CD4-positive, alpha-beta T cell (primary cell): Measurements from ENCODE around the gene C1QL2. TPM values are rescaled to one million over a fixed set of nuclear protein-coding genes. Genes with fewer than 3 reads are reported as not detected.

Source experiments
- ATAC-seq: fragments of 200-7000 bp; cut with Tn5 transposase; one replicate; pipeline ENCODE4 v1.10.0; 2022; ENCODE audit warnings: mild to moderate bottlenecking; ENCODE audit not compliant: poor library complexity
- CTCF ChIA-PET: fragments of 350-600 bp; sonication (Branson Sonifier 250); formaldehyde crosslinking; loops from one replicate; lab custom pipeline; 2021; ENCODE audit warnings: antibody characterized with exemption, inconsistent platforms; lab: Charles Lee
- POLR2A ChIA-PET: fragments of 350-600 bp; sonication (Branson Sonifier 250); formaldehyde crosslinking; loops from one replicate; lab custom pipeline; 2021; ENCODE audit warnings: antibody characterized with exemption, inconsistent platforms; lab: Charles Lee
- DNase-seq, 14 experiments: peaks; one replicate each; pipeline ENCODE4 v3.0.0-alpha.2; 2013 to 2020; ENCODE audit warnings: mixed read lengths in 2 of 14
- H3K27ac ChIP-seq, 2 donors: one replicate each; pipeline versions ENCODE4 v1.5.1 to v1.7.0; 2013; ENCODE audit warnings: low read length in 2 of 2, low read depth in 1 of 2, mild to moderate bottlenecking in 1 of 2
- H3K27me3 ChIP-seq, 2 experiments: 1 replicate in 1 of 2; 2 replicates in 1 of 2; pipeline versions ENCODE4 v1.6.1 to v1.7.0; 2013; ENCODE audit warnings: low read length in 2 of 2, control low read depth in 1 of 2, mild to moderate bottlenecking in 1 of 2, moderate library complexity in 1 of 2; ENCODE audit not compliant: insufficient read depth in 2 of 2, control insufficient read depth in 1 of 2
- H3K36me3 ChIP-seq: one replicate; pipeline ENCODE4 v1.6.1; 2013; ENCODE audit warnings: low read length, control low read depth; ENCODE audit not compliant: insufficient read depth
- H3K4me1 ChIP-seq: one replicate; pipeline ENCODE4 v1.6.1; 2013; ENCODE audit warnings: low read length, control low read depth; ENCODE audit not compliant: insufficient read depth
- H3K4me3 ChIP-seq: one replicate; pipeline ENCODE4 v1.5.1; 2013; ENCODE audit warnings: mild to moderate bottlenecking, low read length, moderate library complexity
- H3K9me3 ChIP-seq, 2 experiments: 1 replicate in 1 of 2; 2 replicates in 1 of 2; pipeline versions ENCODE4 v1.6.1 to v1.7.0; 2013; ENCODE audit warnings: low read length in 2 of 2, mild to moderate bottlenecking in 2 of 2, control low read depth in 1 of 2, moderate library complexity in 1 of 2; ENCODE audit not compliant: control insufficient read depth in 1 of 2, insufficient read depth in 1 of 2
- H3K27ac Mint-ChIP-seq: one replicate; pipeline ENCODE4 v1.8.0; 2020; ENCODE audit warnings: mixed read lengths
- H3K27me3 Mint-ChIP-seq: one replicate; pipeline ENCODE4 v1.8.0; 2021; ENCODE audit warnings: mixed read lengths
- H3K36me3 Mint-ChIP-seq: one replicate; pipeline ENCODE4 v1.8.0; 2021; ENCODE audit warnings: low read depth, mixed read lengths
- H3K4me1 Mint-ChIP-seq: one replicate; pipeline ENCODE4 v1.8.0; 2021; ENCODE audit warnings: low read depth, mixed read lengths
- H3K4me3 Mint-ChIP-seq: one replicate; pipeline ENCODE4 v1.8.0; 2020; ENCODE audit warnings: mild to moderate bottlenecking, mixed read lengths
- H3K9me3 Mint-ChIP-seq: one replicate; pipeline ENCODE4 v1.8.0; 2020; ENCODE audit warnings: mixed read lengths
- CTCF ChIP-seq: fragments of 200-600 bp; IDR thresholded peaks from one replicate; pipeline ENCODE4 v1.8.0; 2022; ENCODE audit warnings: antibody characterized with exemption, mild to moderate bottlenecking
- intact Hi-C, 2 experiments: fragments of 100-400 bp; cut with DNase I in 1 of 2; cut with micrococcal nuclease in 1 of 2; formaldehyde crosslinking; loops; one replicate each; pipeline versions ENCODE4 v1.15.1 to v1.9.0; 2023 to 2025; cut with DNase I, micrococcal nuclease
- total RNA-seq, 174 experiments: library from RNA in 2 of 174; stranded (reverse) in 2 of 174; gene quantifications; one replicate each; pipeline ENCODE4 v1.2.3 and lab custom pipeline; 2021 to 2026

Gene C1QL2
- total RNA-seq, 2 experiments from 2014 or later: not detected

- Mint-ChIP-seq H3K4me3 (no peak overlapping the region), H3K36me3 (no peaks in the 10 kb centered on the region), H3K9me3 (no peaks in the 10 kb centered on the region), H3K27ac (no peak overlapping the region), H3K27me3 (peaks cover 58% of the 10 kb centered on the region), H3K4me1 (no peaks in the 10 kb centered on the region)
- ChIA-PET POLR2A (no interaction called here), CTCF (no interaction called here)
- Histone ChIP-seq H3K27ac (no peak overlapping the region), H3K4me1 (no peaks in the 10 kb centered on the region), H3K9me3 (peaks cover 0 to 18% of the 10 kb centered on the region in 2 experiments), H3K4me3 (no peak overlapping the region), H3K36me3 (no peaks in the 10 kb centered on the region), H3K27me3 (peaks cover 19 to 37% of the 10 kb centered on the region in 2 experiments)
- no peak for ATAC-seq
- no peak for TF ChIP-seq CTCF
- DNase-seq: no peak
- intact Hi-C loops: no loop called here
Observed at GRCh38 chr2:119160361-119160990, 1.9 kb upstream of the C1QL2 start.

GRCh38 chr2:119157850-119158511 lies 570 bp downstream of the C1QL2 start:
- Histone ChIP-seq H3K27me3 (peaks cover 30 to 50% of the 10 kb centered on the region in 2 experiments), H3K36me3 (no peaks in the 10 kb centered on the region), H3K4me3 (no peak overlapping the region), H3K4me1 (no peaks in the 10 kb centered on the region), H3K27ac (no peak overlapping the region), H3K9me3 (peaks cover 0 to 23% of the 10 kb centered on the region in 2 experiments)
- H3K4me1 Mint-ChIP-seq: no peaks in the 10 kb centered on the region
- intact Hi-C loops: no loop called here
- H3K9me3 Mint-ChIP-seq: no peaks in the 10 kb centered on the region
- peaks cover 72% of the 10 kb centered on the region for H3K27me3 Mint-ChIP-seq
- no peaks in the 10 kb centered on the region for H3K36me3 Mint-ChIP-seq
- POLR2A ChIA-PET: no interaction called here
- DNase-seq (no peak), ATAC-seq (no peak)
- TF ChIP-seq CTCF: no peak
- H3K4me3 Mint-ChIP-seq: no peak overlapping the region
- CTCF ChIA-PET: no interaction called here
- no peak overlapping the region for H3K27ac Mint-ChIP-seq

GRCh38 chr2:119156891-119157773 lies 1.4 kb downstream of the C1QL2 start:
- peaks cover 33 to 56% of the 10 kb centered on the region in 2 experiments for H3K27me3 ChIP-seq
- H3K27ac Mint-ChIP-seq: no peak overlapping the region
- no peaks in the 10 kb centered on the region for H3K9me3 Mint-ChIP-seq
- ChIA-PET CTCF (no interaction called here), POLR2A (no interaction called here)
- H3K4me1 Mint-ChIP-seq: no peaks in the 10 kb centered on the region
- no peak for DNase-seq
- no peaks in the 10 kb centered on the region for H3K36me3 Mint-ChIP-seq
- H3K36me3 ChIP-seq: no peaks in the 10 kb centered on the region
- H3K27me3 Mint-ChIP-seq: peaks cover 72% of the 10 kb centered on the region
- H3K4me1 ChIP-seq: no peaks in the 10 kb centered on the region
- no peak for TF ChIP-seq CTCF
- no peak for ATAC-seq
- H3K4me3 Mint-ChIP-seq: no peak overlapping the region
- H3K9me3 ChIP-seq: peaks cover 0 to 23% of the 10 kb centered on the region in 2 experiments
- no peak overlapping the region for H3K4me3 ChIP-seq
- H3K27ac ChIP-seq: no peak overlapping the region
- intact Hi-C loops: no loop called here
